Activated gamma-delta T cell treated with anti-CD3 and anti-CD28 coated beads, Interleukin-2, amount 50 U/mL, for 16 hours (primary cell): ENCODE results near the gene FARSB.

ENCODE experiments used
- DNase-seq: peaks from one replicate; pipeline ENCODE4 v3.0.0-alpha.2; 2020; ENCODE audit warnings: low read depth

FARSB gene

DNA sequence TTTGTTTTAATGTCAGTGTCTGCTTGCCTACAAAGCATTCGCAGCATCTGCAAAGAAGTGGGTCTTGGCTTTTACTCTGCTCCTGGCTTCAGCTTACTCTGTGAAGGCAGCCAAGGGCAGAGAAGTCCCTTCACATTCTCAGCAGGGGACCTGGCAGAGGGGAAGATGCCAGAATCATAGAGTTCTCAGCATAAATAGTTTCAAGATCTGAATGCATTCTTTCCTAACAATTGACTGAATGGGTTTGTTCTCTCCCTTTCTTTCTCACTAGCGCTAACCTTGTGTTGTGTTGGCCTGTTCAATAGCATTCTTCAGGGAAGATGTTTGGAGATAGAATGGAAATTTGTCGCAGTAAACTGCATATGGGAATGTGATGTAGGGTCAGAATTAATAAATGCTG, 106.9 kb downstream of the FARSB start:
- DNase-seq = no peak

DNA sequence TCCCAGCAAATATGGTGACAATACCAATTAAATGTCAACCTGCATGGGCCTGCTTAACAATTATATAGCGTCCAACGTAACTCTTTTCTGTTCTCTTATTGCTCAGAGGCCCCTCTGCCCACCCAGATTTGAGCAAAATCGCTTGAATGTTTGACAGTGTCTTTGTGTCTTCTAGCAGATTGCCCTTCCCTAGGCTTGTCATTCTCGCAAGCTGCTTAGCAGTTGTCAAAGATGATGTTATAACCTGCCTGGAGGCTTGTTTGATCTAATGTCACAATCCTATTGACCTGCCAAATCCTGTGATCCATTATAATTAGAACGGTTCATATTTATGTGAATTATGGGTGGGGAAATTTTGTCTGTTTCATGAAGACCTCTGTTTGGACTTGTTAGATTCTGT, 108.8 kb downstream of the FARSB start:
- DNase-seq = no peak

DNA sequence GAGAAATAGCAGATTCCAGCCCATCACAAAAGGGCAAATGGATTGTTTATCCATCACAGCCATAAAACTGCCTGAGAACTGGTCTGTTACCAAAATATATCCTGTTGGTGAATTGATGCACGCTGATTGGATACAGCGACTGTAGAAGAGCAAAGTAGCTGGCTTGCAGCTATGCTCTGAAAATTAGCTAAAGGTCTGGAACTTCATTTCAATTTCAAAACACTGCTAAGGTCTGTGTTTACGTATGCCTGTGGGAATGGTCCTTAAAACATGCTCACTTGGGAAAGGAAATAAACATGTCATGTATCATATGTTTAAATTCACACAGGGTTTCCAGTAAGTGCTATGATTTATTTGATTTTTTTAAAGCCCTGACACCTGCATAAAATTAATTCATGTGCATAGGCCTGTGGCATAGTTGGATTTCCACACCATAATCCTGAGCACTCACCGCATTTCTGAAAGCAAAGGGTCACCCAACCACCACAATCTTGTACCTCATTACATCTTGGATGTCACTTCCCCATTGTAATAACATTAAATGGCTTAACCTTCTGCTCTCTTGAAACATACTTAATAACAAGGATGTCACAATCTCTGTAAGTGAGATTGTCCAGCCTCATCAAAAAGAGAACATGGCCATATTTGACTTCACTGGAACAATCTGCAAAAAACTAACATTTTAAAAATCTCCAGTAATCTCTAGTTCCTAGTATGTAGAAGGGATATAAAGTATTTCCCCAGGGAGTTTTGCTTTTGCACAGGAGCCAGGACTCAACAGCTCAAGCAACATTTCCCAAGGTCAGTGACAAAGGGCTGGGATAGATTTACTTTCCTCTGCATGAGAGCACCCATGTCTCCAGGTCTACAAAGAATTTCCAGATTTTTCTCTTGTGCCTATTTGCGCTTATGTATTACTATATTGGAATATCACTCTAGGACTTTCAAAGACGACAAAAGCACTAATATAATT, 109.8 kb downstream of the FARSB start:
- DNase-seq = no peak

DNA sequence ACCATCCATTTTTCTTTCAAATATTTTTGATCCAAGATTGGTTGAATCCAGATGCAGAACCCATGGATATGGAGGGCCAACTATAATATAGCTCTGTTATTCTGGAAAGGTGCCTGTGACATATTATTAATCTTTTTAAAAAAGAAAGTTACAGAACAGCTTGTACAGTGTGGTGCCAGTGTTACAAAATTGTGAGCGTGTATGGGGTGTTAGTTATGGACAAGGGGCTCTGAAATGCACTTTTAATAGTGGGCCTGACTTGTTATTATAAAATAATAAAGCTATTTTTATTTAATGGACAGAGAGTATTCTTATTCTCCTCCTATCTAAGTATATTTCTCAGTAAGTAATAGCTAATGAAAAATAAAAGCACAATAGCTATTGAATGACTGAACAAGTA, 111.2 kb downstream of the FARSB start:
- no peak for DNase-seq

DNA sequence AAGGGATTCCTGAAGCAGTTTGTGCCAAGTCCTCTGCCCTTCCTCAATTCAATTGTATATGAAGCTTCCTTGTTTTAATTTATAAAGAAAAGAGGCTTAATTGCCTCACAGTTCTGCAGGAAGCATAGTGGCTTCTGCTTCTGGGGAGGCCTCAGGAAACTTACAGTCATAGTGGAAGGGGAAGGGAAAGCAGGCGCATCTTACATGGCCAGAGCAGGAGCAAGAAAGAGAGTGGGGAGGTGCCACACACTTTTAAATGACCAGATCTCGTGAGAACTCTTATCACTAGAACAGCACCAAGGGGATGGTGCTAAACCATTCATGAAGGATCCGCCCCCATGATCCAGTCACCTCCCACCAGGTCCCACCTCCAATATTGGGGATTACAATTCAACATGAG, 117.4 kb downstream of the FARSB start:
- DNase-seq = no peak

DNA sequence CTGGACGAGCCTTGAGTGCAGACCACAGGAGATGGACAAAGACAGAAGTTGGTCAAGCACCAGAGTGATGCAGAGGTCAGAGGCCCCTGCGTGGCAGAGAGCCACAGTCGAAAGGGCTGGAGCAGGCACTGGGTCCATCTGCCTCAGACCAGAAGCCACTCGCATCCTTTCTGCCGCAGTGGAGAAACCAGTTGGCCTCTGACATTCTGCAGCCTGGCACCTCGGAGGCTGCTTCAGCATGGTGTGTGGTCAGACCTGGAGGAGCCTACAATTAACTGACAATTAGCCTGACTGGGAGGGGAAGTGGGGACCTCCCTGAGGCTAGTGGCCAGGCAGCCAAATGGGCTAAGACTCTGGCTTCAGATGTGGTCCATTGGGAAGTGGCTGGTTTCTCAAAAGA, 120.4 kb downstream of the FARSB start:
- no peak for DNase-seq

DNA sequence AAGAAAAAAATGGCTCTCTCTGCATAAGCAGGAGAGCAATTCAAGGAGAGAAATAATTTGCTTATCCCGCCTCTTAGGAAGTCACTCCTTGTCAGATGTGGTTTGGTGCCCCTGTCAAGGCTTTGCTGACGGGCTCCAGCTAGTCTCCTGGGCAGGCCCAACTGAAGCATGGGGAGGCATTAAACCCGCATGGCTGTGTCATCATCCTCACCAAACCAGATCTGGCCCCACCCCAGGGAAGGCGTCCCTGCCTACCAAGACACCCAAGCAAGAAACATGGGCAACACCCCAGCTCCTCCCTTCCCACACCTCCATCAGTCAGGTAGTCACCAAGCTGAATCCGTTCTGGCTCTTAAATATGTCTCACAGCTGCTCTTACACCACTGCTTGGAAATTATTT, 123.6 kb downstream of the FARSB start:
- DNase-seq = no peak

DNA sequence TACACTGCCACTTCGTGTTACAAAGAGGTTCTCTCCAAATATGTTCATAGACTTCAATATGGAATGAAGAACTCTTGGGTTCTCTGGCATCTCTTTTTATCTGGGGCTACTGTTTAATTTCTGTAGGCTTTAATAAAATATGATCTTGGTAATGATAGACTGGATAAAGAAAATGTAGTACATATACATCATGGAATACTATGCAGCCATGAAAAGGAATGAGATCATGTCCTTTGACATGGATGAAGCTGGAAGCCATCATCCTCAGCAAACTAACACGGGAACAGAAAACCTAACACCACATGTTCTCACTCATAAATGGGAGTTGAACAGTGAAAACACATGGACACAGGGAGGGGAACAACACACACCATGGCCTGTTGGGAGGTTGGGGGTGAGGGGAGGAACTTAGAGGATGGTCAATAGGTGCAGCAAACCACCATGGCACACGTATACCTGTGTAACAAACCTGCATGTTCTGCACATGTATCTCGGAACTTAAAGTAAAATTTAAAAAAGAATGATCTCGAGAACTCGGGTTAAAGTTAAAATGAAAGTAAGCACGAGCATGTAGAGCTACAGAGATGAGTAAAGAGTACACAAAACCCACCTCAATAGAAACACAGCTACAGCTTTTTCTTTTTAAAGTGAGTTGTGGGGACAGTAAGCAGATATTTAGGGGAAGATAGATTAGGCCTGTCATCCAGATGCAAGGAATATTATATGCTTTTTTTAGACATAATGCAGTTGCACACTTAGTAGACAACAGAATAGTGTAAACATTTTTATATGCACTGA, 129.2 kb downstream of the FARSB start:
- no peak for DNase-seq

DNA sequence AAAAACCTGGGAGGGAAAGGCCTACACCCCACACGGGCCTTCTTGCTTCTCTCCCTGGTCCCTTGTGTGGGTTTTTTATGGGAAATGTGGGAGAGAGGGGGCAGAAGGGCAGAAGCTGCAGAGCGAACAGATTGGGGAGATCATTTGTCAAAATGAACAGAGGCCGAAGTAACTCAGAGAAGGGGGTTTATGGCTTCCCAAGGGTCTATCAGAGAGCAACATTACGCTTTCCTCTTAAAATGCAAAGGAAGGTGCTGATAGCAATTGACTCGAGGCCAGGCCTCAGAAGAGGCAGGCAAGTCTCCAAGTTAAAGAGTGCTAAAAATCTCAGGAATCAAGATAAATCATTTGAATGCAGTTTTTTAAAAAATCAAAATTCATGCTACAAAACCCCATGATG, 130.1 kb downstream of the FARSB start:
- no peak for DNase-seq

DNA sequence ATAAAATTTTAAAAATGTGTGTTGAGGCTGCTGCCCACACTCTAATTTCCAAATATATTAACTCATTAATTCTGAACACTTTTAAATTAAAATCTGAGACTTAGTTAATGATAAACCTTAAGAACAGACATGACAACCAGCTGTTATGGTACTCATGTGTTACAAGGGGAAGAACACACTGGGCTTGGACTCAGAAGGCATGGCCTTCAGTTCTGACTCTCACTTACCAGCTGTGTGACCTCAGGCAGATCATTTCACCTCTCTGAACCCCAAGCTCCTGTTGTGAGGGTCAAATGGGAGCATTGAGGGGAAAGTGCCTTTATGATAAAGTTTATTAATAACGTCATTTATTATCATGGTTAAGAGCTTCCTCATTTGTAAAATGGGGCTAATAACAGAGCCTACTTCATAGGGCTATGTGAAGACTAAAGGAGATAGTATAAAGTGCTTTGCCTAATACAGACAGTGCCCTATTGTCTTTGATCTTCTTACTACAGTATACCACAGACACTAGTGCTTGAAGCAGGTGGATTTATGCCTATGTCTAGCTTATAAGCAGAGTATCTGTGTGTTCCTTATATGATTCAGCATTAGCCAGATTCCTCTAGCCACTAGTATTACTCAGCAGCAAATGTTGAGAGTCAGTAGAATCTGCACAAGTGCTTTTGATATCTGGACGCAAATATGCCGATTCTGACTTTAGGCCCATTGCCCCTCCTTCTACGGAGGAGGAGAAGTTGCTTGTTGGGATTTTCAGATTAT, 131.9 kb downstream of the FARSB start:
- DNase-seq = no peak

DNA sequence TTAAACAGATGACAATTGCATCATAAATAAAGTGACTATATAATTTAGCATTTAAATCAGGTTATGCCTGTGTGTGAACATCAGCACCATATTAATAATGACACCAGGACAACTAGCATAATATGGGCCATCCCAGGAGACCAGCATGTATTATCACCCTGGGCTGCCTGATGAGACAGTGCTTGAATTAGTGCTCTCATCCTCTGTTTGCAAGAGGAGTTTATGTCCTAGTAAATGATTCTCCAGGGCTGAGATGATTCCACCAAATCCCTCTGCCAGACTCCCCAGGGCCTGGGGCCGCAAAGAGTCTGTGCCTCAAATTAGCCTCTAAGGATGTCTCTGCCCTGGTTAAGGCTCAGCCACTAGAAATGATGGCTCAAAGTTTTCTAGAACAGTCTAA, 133.8 kb downstream of the FARSB start:
- DNase-seq = no peak

DNA sequence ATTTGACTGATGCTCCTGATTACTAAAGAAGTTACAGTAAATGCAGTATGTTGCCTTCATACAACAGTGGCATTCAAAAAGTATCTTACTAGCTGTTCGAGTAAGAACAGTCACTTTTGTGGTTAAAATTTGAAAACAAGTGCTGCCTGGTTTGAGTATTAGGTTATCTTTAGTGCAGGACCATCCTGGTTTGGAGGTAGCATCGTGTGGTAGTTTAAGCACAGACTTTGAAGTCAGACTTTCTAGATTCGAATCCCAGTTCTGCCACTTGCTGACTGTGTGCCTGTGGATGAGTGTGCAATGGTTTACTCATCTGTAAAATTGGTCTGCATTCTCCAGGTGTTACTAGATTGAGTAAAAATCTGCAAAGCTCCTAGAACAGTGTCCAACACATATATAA, 134.8 kb downstream of the FARSB start:
- DNase-seq = no peak
